Dedifferentiated amniotic fluid mesenchymal stem cell (primary cell): ENCODE results near the gene ZNF222.

Source experiments
- DNase-seq: peaks from one replicate; pipeline ENCODE4 v3.0.0-alpha.2; 2016; ENCODE audit errors: extremely low spot score

ZNF222 gene

GRCh38 chr19:44051650-44052402 is 26.6 kb downstream of the ZNF222 start, which contains the start of gene ZNF223:
ZNF223 (plus strand) TSS chr19:44052036; CDS start chr19:44055177, 3,141 bp downstream.
- peak; percentile 90 for DNase-seq

GRCh38 chr19:44055870-44056269 is 30.7 kb downstream of the ZNF222 start:
- DNase-seq, result no peak

GRCh38 chr19:44059229-44059628 is 34.0 kb downstream of the ZNF222 start:
- DNase-seq, result no peak

- no peak for DNase-seq
Measured at GRCh38 chr19:44061038-44061437, 35.9 kb downstream of the ZNF222 start.

- DNase-seq, result no peak
Measured at GRCh38 chr19:44066305-44066704, 41.1 kb downstream of the ZNF222 start.

- no peak for DNase-seq
Measured at GRCh38 chr19:44069415-44069814, 44.2 kb downstream of the ZNF222 start.

- DNase-seq, result peak; percentile 93
Measured at GRCh38 chr19:44071824-44072542, 46.8 kb downstream of the ZNF222 start, which contains the start of gene ZNF284. ZNF284 (plus strand) TSS chr19:44072159; CDS start chr19:44076390, 4,231 bp downstream.

GRCh38 chr19:44072543-44073401 is 47.6 kb downstream of the ZNF222 start:
- DNase-seq, result no peak

- DNase-seq, result no peak
Measured at GRCh38 chr19:44076325-44076724, 51.1 kb downstream of the ZNF222 start.
